Kasumi-1 (cell line): Measurements from ENCODE around the gene PPP2R2C.

ENCODE experiments used
- DNase-seq, 2 experiments: peaks; one replicate each; lab custom pipeline; 2025; lab: John Stamatoyannopoulos, UW

PPP2R2C gene

GRCh38 chr4:6288342-6288741, 184.1 kb downstream of the PPP2R2C start:
- no peak for DNase-seq

- no peak for DNase-seq
Observed at GRCh38 chr4:6287017-6287788, 185.2 kb downstream of the PPP2R2C start.

- no peak for DNase-seq
Observed at GRCh38 chr4:6283282-6283681, 189.1 kb downstream of the PPP2R2C start.

- no peak for DNase-seq
Observed at GRCh38 chr4:6282314-6282771, 190.1 kb downstream of the PPP2R2C start.

- DNase-seq, result no peak
Observed at GRCh38 chr4:6281436-6282313, 190.7 kb downstream of the PPP2R2C start.

GRCh38 chr4:6280365-6280996, 191.9 kb downstream of the PPP2R2C start:
- DNase-seq, result no peak

GRCh38 chr4:6279582-6280289, 192.7 kb downstream of the PPP2R2C start:
- no peak for DNase-seq

- peak; percentile 35 to 55 for DNase-seq
Observed at GRCh38 chr4:6278801-6279197, 193.6 kb downstream of the PPP2R2C start.

GRCh38 chr4:6277935-6278800, 194.2 kb downstream of the PPP2R2C start:
- no peak for DNase-seq

GRCh38 chr4:6277139-6277802, 195.1 kb downstream of the PPP2R2C start:
- no peak for DNase-seq

- DNase-seq, result no peak
Observed at GRCh38 chr4:6275898-6276806, 196.3 kb downstream of the PPP2R2C start.

GRCh38 chr4:6275351-6275750, 197.1 kb downstream of the PPP2R2C start:
- no peak for DNase-seq

GRCh38 chr4:6273661-6273990, 198.8 kb downstream of the PPP2R2C start:
- DNase-seq, result no peak

GRCh38 chr4:6272863-6273660, 199.4 kb downstream of the PPP2R2C start:
- no peak for DNase-seq

GRCh38 chr4:6271701-6272465, 200.5 kb downstream of the PPP2R2C start:
- DNase-seq, result no peak

- no peak for DNase-seq
Observed at GRCh38 chr4:6271206-6271605, 201.2 kb downstream of the PPP2R2C start.

- DNase-seq, result no peak
Observed at GRCh38 chr4:6270636-6271121, 201.7 kb downstream of the PPP2R2C start.
